ENCODE data around the gene RPGRIP1.
"Not testable (repeated sequence)": the region's sequence is repeated elsewhere in the genome, so short reads cannot be mapped to it uniquely, and the experiment has no call there.

Gene RPGRIP1

GRCh38 chr14:21299562-21300130, 19.8 kb downstream of the RPGRIP1 start:
- DNase-seq (ENCODE audit: low read depth in 2 of 2): no peak

- no peak for DNase-seq (ENCODE audit: low read depth in 2 of 2)
Measured at GRCh38 chr14:21300892-21301291, 21.0 kb downstream of the RPGRIP1 start.

GRCh38 chr14:21302013-21302835, 22.3 kb downstream of the RPGRIP1 start:
- DNase-seq (ENCODE audit: low read depth in 2 of 2): no peak

GRCh38 chr14:21302836-21303140, 22.9 kb downstream of the RPGRIP1 start:
- DNase-seq (ENCODE audit: low read depth in 2 of 2): not testable (repeated sequence)

GRCh38 chr14:21307637-21308036, 27.8 kb downstream of the RPGRIP1 start:
- DNase-seq (ENCODE audit: low read depth in 2 of 2): no peak

- DNase-seq (ENCODE audit: low read depth in 2 of 2): no peak
Measured at GRCh38 chr14:21308132-21308478, 28.2 kb downstream of the RPGRIP1 start.

GRCh38 chr14:21308479-21309237, 28.8 kb downstream of the RPGRIP1 start:
- DNase-seq (ENCODE audit: low read depth in 2 of 2): peak; percentile 40 to 58

GRCh38 chr14:21309238-21309636, 29.4 kb downstream of the RPGRIP1 start:
- no peak for DNase-seq (ENCODE audit: low read depth in 2 of 2)

GRCh38 chr14:21309956-21310355, 30.1 kb downstream of the RPGRIP1 start:
- DNase-seq (ENCODE audit: low read depth in 2 of 2): no peak

- DNase-seq (ENCODE audit: low read depth in 2 of 2): no peak
Measured at GRCh38 chr14:21311614-21312013, 31.7 kb downstream of the RPGRIP1 start.

GRCh38 chr14:21313512-21313911, 33.6 kb downstream of the RPGRIP1 start:
- DNase-seq (ENCODE audit: low read depth in 2 of 2): no peak

- DNase-seq (ENCODE audit: low read depth in 2 of 2): no peak
Measured at GRCh38 chr14:21317398-21317797, 37.5 kb downstream of the RPGRIP1 start.

GRCh38 chr14:21320913-21321312, 41.0 kb downstream of the RPGRIP1 start:
- no peak for DNase-seq (ENCODE audit: low read depth in 2 of 2)

- DNase-seq (ENCODE audit: low read depth in 2 of 2): no peak
Measured at GRCh38 chr14:21322716-21323115, 42.8 kb downstream of the RPGRIP1 start.

- no peak for DNase-seq (ENCODE audit: low read depth in 2 of 2)
Measured at GRCh38 chr14:21326972-21327371, 47.1 kb downstream of the RPGRIP1 start.
